KBM-7 (cell line): ENCODE data around the gene SHOC2.

Source experiments
- DNase-seq: peaks from one replicate; pipeline ENCODE4 v3.0.0-alpha.2; 2015
- in situ Hi-C: fragments of 300-500 bp; cut with MboI; formaldehyde crosslinking; loops from 2 replicates; pipeline ENCODE4 v1.14.3; 2020; ENCODE audit warnings: low sequenced_read_pairs, low pct_unique_long_range_greater_than_20kb, mixed read lengths

The SHOC2 gene

GRCh38 chr10:110932505-110933180 is 13.2 kb downstream of the SHOC2 start:
- DNase-seq, result no peak
- in situ Hi-C loops, result no loop called here

- in situ Hi-C loops, result no loop called here
- DNase-seq, result no peak
These were observed 17.4 kb downstream of the SHOC2 start for GRCh38 chr10:110936757-110937156.

GRCh38 chr10:110939419-110939818 is 20.0 kb downstream of the SHOC2 start:
- in situ Hi-C loops, result no loop called here
- no peak for DNase-seq

- in situ Hi-C loops, result no loop called here
These were observed 25.5 kb downstream of the SHOC2 start for GRCh38 chr10:110944792-110945396.

GRCh38 chr10:110946496-110946895 is 27.1 kb downstream of the SHOC2 start:
- no peak for DNase-seq
- in situ Hi-C loops, result no loop called here

More at GRCh38 chr10:110944792-110945396, 25.5 kb downstream of the SHOC2 start:
- DNase-seq, result no peak

- in situ Hi-C loops, result no loop called here
- no peak for DNase-seq
These were observed 27.7 kb downstream of the SHOC2 start for GRCh38 chr10:110947061-110947595.

- in situ Hi-C loops, result no loop called here
- no peak for DNase-seq
These were observed 32.0 kb downstream of the SHOC2 start for GRCh38 chr10:110951381-110951780.

GRCh38 chr10:110957606-110958005 is 38.2 kb downstream of the SHOC2 start:
- in situ Hi-C loops, result no loop called here

GRCh38 chr10:110959379-110960332 is 40.3 kb downstream of the SHOC2 start:
- in situ Hi-C loops, result no loop called here
- no peak for DNase-seq

More at GRCh38 chr10:110957606-110958005, 38.2 kb downstream of the SHOC2 start:
- DNase-seq, result no peak

- in situ Hi-C loops, result no loop called here
- DNase-seq, result no peak
These were observed 40.9 kb downstream of the SHOC2 start for GRCh38 chr10:110960333-110960712.

- in situ Hi-C loops, result no loop called here
These were observed 43.0 kb downstream of the SHOC2 start for GRCh38 chr10:110962443-110962842.

GRCh38 chr10:110963162-110963561 is 43.8 kb downstream of the SHOC2 start:
- in situ Hi-C loops, result no loop called here
- no peak for DNase-seq

More at GRCh38 chr10:110962443-110962842, 43.0 kb downstream of the SHOC2 start:
- no peak for DNase-seq

GRCh38 chr10:110964681-110965080 is 45.3 kb downstream of the SHOC2 start:
- DNase-seq, result no peak
- in situ Hi-C loops, result no loop called here

- in situ Hi-C loops, result no loop called here
- DNase-seq, result no peak
These were observed 45.8 kb downstream of the SHOC2 start for GRCh38 chr10:110965216-110965615.

GRCh38 chr10:110966146-110966545 is 46.7 kb downstream of the SHOC2 start:
- DNase-seq, result no peak
- in situ Hi-C loops, result no loop called here

- in situ Hi-C loops, result no loop called here
These were observed 47.7 kb downstream of the SHOC2 start for GRCh38 chr10:110967009-110967630.

GRCh38 chr10:110967645-110968044 is 48.2 kb downstream of the SHOC2 start:
- in situ Hi-C loops, result no loop called here
- no peak for DNase-seq

More at GRCh38 chr10:110967009-110967630, 47.7 kb downstream of the SHOC2 start:
- no peak for DNase-seq

GRCh38 chr10:110969183-110969582 is 49.8 kb downstream of the SHOC2 start:
- in situ Hi-C loops, result no loop called here
- no peak for DNase-seq

GRCh38 chr10:110971638-110972037 is 52.2 kb downstream of the SHOC2 start:
- in situ Hi-C loops, result no loop called here
- no peak for DNase-seq
